ENCODE data around the gene JCHAIN.

DNA sequence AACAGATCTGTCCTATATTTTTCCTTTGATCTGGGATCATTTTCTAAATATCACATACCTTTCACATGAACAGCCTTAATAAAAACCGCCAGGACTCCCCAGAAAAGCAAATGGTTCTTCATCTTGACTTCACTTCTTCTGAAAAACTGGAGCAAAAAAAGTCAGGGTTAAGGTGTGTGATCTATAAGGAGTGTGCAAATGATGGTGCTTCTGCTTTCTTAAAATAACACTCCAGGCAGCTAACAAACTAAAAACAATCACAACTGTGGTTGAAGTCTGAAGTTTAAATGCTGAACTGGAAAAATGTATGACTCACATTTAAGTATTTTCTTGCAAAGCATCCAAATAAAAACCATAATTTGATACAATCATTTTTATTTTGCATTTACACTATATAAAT, at the start of gene JCHAIN:
- TF ChIP-seq, protein P1, sequence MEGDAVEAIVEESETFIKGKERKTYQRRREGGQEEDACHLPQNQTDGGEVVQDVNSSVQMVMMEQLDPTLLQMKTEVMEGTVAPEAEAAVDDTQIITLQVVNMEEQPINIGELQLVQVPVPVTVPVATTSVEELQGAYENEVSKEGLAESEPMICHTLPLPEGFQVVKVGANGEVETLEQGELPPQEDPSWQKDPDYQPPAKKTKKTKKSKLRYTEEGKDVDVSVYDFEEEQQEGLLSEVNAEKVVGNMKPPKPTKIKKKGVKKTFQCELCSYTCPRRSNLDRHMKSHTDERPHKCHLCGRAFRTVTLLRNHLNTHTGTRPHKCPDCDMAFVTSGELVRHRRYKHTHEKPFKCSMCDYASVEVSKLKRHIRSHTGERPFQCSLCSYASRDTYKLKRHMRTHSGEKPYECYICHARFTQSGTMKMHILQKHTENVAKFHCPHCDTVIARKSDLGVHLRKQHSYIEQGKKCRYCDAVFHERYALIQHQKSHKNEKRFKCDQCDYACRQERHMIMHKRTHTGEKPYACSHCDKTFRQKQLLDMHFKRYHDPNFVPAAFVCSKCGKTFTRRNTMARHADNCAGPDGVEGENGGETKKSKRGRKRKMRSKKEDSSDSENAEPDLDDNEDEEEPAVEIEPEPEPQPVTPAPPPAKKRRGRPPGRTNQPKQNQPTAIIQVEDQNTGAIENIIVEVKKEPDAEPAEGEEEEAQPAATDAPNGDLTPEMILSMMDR (IDR thresholded peaks at IDR 0.05) = no peak
- TF ChIP-seq EZH2 (IDR thresholded peaks at IDR 0.05) (no peak), EZH2phosphoT487 (IDR thresholded peaks at IDR 0.05) (no peak)

All from neural progenitor cell (in vitro differentiated cells).